Stimulated activated CD4-positive, alpha-beta T cell treated with anti-CD3 and anti-CD28 coated beads, TNF-alpha, amount 100 ng/mL, for 1 hour (primary cell): Measurements from ENCODE around the gene NR1D1.

ENCODE experiments used
- DNase-seq, 3 donors: peaks; one replicate each; pipeline ENCODE4 v3.0.0-alpha.2; 2020; ENCODE audit warnings: low read depth in 3 of 3, low spot score in 1 of 3

Gene NR1D1

DNA sequence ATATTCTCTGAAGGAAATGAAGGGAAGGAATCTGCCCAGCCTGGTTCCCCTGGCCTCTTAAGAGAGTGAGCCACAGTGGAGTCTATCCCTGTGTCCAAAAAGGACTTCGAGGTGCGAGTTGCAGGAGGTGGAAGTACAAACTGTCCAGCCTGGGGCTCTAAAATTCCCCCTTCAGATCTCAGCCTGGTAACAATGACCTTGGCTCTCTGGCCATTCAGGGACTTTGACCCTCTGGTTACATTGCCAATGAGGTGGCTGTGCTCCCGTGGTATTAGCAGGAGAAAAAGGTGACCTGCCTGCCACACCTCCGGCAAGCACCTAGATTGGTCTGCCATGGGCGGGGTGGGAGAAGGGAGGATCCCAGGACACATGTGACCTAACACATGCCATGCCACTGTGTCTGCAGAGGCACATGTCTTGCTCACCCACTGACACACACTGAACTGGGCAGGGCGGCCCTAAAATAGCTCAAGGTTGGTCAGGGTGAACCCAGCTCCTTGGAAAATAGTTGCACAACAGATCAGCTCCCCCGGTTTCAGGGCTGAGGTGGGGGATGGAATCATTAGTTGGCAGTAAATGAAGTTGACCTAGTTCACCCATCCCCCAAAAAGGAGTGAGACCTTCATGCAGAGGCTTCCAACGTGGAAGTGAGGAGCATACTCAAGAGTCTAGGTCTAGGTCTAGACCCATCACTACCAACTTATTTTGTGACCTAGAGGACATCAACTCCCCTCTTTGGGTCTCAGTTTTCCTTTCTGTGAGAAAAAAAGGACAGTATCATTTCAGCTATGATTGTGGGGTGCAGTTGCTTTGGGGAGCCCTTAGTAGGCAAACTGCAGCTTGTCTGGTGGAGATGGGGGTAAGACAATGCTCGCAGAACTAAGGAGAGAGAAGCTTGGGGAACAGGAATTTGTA is 2.2 kb downstream of the NR1D1 start:
- no peak for DNase-seq

DNA sequence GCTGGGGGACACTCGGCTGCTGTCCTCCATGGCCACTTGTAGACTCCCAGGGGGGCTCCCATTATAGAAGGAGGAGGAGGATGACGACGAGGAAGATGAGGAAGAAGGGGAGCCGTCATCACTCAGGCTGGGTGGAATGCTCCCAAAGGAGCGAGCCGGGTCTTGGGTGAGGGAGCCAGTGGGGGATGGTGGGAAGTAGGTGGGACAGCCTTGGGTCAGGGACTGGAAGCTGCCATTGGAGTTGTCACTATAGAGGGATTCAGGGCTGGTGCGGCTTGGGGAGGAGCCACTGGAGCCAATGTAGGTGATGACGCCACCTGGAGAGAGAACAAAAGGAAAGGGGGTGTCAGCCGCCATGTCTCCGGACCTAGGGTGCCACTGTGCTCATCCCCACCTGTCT is 3.3 kb downstream of the NR1D1 start:
- no peak for DNase-seq

DNA sequence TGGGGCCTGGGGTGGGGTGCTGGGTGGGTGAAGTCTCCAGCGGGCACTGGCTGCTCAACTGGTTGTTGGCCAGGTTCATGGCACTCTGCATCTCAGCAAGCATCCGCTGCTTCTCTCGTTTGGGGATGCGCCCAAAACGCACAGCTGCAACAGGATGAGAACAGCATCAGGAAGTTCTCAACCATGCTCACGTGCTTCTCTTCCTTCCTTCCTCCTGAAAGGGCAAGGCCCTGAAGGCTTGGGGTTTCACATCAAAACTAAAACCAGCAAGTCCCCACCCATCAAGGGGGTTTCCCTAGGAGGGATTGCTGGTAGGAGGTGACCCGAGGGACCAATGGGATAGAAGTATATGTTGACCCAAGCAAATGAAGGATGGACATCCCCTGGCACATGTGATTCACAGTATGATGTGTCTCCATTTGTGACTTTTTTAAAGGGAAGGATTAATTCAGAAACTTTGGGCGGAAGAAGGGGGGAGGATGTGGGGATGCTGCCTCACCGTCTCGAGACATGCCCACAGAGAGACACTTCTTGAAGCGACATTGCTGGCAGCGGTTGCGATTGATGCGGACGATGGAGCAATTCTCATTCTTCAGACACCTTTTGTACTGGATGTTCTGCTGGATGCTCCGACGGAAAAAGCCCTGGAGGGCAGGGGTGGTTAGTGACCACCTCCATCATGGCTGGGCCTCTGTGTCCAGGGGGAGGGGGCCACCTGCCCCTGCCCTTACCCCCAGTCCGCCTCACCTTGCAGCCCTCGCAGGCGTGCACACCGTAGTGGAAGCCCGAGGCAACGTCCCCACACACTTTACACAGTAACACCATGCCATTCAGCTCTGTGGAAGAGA is 4.2 kb downstream of the NR1D1 start:
- peak; percentile 46 to 74 (median 56) for DNase-seq

DNA sequence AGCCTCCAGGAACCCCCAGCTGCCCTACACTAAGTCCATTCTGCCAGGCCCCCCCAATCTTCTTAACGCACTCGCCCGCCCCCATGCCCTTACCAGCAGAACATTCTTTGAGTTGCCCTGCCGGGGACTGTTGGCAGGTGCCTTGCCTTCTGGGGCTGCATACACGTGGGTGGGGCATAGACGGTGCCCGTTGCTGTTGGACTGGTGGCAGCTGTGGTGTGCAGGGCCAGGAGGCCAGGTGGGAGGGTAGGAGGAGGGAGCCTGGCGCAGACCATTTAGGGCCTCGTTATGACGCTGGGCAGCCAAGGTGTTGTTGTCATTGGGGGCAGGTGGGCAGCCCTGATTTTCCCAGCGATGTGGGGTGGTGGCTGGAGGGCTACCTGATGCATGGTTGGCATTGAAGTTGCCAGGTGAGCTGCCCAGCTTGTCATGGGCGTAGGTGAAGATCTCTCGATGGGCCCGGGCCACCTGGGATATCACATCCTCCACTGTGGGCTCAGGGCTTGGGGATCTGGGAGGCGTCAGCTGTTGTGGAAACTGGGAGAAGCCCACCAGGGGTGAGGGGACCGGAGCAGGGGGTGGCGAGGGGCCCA is 4.9 kb downstream of the NR1D1 start:
- no peak for DNase-seq

DNA sequence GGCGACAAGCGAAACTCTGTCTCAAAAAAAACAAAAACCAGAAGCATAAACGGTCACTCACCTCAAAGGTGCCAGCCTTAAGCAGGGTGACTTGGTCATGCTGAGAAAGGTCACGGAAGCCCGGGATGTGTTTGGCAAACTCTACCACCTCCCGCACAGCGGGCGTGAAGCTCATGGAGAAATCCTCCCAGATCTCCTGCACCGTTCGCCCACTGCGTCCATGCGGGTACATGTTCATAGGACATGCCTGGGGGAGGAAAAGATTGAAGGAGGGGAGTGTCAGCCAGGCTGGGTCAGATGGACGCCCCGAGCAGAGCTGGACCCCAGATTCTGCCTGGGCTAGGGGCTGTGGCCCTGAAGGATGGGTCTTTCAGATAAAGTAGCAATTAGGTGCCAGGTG is 5.5 kb downstream of the NR1D1 start:
- DNase-seq: no peak

DNA sequence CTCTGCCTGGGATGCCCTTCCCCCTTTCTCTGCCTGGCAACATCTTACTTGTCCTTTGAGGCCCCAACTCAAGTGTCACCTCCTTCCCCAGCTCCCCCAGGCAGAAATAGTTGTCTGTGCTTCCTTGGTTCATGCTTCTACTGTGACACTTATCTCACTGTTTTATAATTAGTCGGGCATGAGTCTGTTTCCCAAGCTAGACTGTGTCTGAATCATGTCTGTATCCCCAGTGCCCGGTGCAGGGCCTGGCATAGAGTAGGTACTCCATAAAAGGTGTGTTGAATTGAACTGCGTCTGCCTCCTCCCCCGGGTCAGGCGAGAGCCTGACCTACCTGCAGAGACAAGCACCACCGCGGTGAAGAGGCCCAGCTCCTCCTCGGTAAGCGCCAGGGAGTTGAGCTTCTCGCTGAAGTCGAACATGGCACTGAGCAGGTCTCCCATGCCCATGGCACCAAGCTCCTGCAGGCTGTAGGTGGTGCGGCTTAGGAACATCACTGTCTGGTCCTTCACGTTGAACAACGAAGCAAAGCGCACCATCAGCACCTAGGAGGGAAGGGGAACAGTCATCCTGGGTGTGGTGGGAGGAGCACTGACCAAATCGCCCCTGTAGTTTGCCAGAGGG is 6.7 kb downstream of the NR1D1 start:
- DNase-seq: no peak

DNA sequence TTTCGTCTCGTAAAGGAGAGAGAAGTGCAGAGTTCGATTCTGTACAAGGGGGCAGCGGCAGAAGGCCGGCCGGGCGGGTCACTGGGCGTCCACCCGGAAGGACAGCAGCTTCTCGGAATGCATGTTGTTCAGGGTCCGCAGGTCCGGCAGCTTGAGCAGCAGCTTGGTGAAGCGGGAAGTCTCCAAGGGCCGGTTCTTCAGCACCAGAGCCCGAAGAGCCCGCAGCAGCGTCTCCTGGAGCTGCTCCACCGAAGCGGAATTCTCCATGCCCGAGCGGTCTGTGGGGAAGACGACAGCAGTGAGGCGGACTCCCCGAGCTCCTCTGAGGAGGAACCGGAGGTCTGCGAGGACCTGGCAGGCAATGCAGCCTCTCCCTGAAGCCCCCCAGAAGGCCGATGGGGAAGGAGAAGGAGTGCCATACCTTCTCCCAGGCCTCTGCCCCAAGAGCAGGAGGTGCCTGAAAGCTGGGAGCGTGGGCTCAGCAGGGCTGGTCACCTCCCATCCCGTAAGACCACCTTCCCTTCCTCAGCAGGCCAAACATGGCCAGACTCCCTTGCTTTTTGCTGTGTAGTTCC is 7.3 kb downstream of the NR1D1 start:
- no peak for DNase-seq

DNA sequence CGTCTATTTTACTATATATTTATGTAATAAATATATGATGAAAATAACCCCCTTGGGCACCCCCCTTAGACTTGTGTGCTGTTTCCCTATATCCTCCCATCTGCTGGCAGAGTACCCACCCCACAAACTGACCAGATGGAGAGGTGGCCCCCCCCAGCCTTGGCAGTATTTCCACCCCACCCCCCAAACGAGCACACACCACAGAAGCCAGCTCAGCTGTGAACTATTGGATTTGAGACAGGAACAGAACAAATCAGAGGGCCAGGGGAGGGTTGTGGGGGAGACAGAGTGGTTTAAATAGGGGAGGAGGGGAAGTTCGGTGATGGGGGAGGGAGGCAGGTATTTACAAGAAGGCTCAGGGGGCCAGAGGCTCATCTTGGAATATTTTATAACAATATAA is 7.8 kb downstream of the NR1D1 start:
- no peak for DNase-seq

DNA sequence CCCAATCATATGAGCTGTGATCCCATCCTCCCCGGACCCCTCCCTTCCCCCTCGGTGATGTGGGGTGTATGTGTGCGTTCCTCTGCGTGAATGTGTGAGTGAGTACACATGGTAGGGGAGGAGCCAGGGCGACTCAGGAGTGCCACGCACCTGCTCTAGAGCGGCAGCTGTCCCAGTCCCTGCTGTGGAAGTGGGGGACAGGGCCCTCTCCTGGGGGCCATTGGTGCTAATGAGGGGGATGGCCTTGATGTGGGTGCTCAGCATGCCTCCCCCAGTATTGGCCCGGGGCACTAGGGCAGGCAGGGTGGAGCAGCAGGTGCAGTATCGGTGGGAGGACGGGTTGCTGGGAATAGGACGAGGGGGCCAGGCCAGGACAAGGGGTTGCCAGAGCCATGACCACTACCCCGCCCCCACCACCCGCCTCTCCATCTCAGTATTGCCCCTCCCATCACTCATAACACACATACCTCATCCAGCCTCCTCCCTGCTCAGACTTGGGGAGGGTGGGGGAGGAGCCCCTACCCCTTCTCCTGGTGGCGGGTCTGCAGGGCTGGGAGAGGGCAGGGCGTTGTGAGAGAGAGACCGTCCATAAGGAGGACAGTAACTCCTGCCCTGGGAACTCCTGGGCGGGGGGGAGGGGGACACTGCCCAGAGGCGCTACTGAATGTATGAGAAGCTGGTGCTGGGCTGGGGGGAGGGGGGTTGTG is 8.5 kb downstream of the NR1D1 start:
- DNase-seq: no peak

DNA sequence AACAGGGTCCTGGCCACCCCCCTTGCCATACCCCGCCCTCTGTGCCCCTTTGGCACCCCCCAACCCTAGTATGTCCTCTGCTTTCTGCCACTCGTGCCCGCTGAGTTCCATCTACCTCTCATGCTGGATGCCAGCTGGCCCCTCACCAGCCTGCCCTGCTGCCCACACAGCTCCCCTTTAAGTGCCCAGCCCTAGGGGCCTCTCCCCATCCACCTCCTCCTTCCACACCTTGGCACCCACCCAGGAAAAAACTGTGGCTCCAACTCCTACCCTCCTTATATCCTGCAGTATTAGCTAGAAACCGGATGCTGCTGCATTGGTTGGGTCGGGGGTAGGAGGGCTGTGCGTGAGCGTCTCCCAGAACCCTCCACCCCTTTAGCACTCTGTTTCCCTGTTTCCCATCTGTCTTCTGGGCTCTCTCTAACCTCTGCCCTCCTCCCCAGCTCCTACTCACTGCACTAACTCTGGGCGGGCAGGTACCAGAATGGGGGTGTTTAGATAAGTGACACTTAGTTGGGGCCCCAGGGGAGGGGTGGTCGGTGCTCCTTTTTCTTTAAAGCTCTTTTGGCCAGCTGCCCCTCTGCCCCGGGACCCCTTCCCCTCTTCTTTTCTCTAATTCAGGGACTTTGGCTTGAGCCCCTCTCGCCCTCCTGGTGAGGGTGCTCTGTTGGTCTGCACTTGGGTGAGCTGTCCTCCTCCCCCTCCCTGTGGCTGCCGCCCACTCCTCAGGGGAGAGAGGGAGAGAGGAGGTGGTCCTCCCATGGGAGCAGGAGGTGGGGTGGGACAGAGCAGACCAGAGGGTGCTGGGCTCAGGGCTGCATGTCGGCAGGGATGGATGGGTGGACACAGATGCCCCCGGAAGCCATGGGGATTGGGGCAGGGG is 9.9 kb downstream of the NR1D1 start:
- DNase-seq: no peak

DNA sequence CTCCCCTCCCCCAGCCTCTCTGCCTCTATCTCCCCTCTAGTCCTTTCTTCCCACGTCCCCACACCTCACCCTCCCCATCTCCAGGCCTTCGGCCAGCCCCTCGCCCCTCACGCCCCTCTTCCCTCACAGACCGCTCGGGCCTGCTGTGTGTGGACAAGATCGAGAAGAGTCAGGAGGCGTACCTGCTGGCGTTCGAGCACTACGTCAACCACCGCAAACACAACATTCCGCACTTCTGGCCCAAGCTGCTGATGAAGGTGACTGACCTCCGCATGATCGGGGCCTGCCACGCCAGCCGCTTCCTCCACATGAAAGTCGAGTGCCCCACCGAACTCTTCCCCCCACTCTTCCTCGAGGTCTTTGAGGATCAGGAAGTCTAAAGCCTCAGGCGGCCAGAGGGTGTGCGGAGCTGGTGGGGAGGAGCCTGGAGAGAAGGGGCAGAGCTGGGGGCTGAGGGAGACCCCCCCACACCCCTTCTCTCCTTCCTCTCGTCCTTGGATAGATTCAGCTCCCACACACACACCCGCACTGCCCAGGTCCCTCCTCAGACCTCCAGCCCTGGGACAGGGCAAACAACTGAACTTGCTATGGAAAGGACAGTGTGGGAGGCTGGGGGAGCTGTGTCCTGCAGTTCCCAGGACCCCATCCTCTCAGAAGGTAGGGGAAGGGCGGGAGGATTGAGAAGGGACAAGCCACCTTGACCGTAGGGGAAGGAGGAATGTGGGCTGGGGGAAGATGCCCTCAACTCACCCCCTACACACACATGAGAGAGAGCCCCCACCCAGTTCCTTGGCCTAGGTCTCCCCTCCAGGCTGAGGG is 11.1 kb downstream of the NR1D1 start:
- DNase-seq: no peak

DNA sequence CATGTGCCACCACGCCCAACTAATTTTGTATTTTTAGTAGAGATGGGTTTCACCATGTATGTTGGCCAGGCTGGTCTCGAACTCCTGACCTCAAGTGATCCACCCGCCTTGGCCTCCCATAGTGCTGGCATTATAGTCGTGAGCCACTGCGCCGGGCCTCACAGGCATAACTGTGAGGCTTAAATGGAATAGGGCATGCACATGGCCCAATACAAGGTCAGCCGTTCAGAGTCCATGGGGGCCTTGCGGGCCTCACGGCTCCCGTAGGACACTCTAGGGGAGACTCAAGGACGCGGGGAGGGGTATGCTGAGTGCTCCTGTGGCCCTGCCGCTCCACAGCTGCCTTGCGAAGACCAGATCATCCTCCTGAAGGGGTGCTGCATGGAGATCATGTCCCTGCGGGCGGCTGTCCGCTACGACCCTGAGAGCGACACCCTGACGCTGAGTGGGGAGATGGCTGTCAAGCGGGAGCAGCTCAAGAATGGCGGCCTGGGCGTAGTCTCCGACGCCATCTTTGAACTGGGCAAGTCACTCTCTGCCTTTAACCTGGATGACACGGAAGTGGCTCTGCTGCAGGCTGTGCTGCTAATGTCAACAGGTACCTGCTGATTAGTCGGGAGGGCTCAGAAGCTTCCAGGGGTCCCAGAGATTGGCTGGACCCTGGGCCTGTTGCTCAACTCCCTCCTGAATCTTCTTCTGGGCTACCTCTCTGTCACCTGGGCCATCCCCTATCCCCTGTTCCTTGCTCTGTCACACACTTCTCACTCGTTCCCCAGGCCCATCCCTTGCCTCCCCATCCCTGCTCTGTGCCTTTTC is 12.3 kb downstream of the NR1D1 start:
- no peak for DNase-seq

DNA sequence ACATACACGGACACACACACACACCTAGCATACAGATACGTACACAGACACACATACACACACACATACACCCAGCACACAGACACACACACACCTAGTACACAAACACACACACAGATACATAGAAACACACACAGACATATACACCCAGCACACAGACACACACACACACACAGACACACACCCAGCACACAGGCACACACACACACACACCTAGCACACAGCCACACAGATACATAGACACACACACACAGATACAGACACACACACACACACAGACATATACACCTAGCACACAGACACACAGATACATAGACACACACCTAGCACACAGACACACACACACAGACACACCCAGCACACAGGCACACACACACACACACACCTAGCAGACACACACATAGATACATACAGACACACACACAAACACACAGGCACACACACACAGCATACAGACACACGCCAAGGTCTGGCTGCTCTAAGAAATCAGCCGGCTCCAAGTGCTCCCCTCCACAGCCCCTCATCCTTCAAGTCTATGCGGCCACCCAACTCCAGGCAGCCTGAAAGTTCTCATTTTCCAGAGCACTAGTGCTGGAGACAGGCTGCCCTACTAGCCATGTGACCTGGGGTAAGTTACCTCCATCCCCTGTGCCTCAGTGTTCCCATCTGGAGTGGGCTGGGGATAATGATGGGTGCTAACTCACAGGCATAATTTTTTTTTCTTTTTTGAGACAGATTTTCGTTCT is 13.2 kb downstream of the NR1D1 start:
- DNase-seq: no peak

DNA sequence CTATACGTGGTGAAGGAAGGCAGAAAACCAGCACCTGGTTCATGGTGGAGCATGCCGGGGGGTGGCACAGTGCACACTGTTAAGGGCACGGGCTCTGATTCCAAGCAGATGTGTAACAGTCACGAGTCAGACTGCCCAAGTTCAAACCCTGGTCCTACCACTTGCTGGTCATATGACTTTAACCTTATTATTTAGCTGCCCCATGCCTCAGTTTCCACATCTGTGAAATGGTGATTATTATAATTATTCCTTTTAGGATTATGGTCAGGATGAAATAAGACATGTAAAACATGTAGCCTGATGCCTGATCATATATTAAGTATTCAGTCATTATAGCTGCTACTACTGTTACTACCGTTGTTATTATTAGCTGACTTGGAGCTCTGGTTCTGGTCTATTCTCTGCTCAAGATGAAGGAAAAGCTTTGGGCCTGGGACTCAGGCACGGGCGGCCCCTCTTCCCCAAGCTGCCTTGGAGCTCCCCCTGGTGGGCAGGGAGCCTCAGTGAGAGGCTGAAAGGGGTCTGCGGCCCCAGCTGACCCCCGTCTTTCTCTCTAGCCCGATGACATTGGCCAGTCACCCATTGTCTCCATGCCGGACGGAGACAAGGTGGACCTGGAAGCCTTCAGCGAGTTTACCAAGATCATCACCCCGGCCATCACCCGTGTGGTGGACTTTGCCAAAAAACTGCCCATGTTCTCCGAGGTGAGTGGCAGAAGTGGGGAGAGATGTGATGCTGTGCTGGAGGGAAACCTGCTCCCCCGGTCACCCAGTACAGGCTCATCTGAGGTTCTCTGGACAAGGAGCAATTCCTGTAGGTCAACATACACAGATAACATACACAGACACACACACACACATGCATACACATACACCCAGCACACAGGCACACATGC is 14.0 kb downstream of the NR1D1 start:
- peak in 1 of 3 donors; percentile 58 for DNase-seq

DNA sequence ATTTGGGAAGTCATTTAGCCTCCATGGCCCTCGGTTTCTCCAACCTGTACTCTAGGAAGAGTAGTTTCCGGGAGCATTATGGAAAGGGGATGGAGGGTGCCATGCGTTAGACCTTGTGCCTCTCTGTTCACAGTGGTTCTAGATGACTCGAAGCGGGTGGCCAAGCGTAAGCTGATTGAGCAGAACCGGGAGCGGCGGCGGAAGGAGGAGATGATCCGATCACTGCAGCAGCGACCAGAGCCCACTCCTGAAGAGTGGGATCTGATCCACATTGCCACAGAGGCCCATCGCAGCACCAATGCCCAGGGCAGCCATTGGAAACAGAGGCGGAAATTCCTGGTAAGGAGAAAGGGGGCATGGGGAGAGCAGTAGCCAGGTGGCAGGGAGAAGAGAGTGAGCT is 15.9 kb downstream of the NR1D1 start:
- DNase-seq: no peak

DNA sequence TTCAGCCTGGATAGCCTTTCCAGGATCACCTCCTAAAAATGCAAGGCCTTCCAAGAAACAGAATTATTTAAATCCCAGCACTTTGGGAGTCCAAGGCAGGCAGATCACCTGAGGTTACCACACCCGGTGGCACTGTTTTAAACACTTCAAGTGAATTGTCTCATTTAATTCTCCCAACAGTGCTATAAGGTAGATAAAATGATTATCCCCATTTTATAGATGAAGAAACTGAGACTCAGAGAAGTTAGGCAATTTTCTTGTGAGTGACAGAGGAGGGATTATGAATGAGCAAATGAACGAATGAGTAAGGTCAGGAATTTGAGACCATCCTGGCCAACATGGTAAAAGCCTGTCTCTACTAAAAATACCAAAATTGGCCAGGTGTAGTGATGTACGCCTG is 20.8 kb downstream of the NR1D1 start:
- no peak for DNase-seq
